Embryonic facial prominence (tissue), 1 donor: ENCODE results near the gene WDR90.

ENCODE experiments used
- DNase-seq: peaks from one replicate; pipeline ENCODE4 v3.0.0-alpha.2; 2016; ENCODE audit errors: extremely low spot score

The WDR90 gene

DNA sequence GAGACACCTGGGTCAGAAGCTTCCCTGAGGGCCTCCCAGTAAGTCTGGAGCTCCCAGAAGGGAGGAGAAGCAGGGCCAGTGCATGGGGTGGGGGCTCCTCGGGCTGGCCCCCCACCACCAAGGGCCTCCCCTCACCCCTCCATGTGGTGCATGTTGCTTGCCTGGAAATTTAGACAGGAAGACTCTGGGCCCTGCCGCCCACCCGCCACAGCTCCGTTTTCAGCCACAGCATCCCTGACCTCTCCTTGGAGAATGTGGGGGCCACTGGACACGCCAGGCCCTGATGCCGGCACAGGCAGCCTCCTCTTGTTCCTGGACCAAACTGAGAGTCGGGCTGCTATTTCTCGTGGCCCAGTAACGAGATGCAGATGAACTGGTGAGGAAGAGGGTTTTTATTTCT, 10.3 kb upstream of the WDR90 start:
- no peak for DNase-seq

DNA sequence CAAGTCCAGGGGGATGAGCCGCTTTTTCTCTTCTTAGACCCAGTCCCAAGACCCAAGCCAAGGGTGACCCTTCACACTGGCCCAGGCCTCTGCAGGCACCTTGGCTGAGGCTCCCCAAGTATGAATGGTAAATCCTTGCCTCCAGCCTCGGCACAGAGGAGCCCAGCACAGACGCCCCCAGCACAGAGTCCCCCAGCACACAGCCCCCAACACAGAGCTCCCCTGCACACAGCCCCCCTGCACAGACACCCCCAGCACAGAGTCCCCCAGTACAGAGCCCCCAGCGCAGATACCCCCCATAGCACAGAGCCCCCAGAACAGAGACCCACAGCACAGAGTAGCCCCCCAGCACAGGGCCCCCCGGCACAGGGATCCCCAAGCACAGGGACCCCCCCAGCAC, 8.6 kb upstream of the WDR90 start:
- no peak for DNase-seq

DNA sequence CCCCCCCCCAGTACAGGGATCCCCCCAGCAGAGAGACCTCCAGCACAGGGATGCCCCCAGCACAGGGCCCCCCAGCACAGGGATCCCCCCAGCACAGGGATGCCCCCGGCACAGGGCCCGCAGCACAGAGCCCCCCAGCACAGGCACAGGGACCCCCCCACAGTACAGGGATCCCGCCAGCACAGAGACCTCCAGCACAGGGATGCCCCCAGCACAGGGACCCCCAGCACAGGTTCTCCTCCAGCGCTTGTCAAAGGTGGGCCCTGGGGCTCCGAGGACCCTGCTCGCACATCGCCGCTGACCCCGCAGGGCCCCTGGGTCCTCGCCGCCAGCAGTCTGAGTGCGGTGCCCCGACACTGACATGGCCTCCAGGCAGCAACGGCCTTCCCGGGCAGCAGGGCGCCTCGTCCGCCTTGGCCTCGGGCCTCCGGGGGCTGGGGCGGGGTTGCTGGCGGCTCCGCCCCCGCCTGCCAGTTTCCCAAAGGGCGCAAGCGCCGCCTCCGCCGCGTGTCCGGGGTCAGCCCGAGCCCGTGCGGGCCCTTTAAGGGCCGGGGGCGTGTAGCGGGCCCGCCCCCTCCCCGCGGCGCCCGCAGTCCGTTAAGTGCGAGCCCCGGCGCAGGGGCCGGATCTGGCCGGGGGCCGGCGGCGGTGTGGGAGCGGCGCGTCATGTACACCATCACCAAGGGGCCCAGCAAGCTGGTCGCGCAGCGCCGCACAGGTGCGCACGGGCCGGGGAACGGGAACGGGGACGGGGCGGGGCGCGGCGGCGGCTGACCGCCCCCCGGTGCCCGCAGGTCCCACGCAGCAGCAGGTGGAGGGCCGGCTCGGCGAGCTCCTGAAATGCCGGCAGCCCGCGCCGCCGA, 7.6 kb upstream of the WDR90 start, which contains the start of gene MCRIP2:
Gene MCRIP2, plus strand, starts transcription at position 503 of the 863 bp plus-strand sequence. Its CDS starts 164 bp downstream, at position 667.
- DNase-seq, result no peak

DNA sequence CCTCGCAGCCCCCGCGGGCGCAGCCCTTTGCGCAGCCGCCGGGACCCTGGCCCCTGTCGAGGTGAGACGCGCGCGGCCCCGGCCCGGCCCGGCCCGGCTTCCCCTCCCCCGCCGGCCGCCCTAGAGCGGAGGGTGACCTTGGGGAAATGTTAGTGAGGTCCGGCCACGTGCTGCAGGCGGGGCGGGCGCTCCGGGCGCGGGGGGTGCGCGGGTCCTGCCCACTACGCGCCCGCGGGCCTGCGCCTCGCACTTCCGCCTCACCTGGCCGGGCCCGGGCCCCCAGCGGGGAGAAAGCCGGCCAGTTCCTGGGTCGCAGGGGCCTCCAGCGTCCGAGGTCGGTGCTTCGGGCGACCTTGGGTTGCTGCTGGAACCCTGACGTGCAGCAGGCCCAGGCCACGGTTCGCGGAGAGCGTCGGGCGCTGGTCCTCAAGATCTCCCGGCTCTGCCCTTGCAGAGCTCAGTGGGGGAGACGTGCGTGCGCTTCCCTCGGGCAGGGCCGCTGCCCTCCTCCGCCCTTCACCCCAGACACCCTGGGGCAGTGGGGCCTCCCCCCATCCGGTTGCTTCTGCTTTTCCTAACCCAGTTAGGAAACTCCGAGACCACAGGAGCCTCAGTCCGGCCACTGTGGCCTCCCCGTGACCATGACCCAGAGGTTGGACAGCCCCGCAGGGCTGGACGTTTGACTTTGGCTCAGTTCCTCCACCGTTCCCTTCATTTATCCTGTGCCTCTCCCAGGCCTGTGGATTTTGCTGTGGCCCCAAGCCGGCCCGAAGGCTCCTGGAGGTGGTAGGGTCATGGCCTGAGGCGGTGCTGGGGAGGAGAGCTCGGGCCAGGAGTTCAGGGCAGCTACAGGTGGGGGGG, 6.7 kb upstream of the WDR90 start:
- no peak for DNase-seq

DNA sequence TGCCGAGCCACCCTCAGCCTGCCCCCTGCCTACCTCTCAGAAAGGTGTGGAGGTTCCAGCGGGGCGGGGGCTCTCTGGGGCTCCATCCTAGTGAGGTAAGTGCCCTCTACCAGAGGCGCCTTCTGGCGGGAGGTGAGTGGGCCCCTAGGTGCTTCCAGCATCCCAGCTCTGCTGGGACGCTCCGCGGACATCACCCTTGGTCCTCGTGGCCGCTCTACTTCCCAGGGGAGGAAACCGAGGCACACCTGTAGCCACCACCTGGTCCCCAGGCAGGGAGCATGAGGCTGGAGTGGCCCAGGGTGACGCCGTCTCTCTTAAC, 6.2 kb upstream of the WDR90 start:
- no peak for DNase-seq

DNA sequence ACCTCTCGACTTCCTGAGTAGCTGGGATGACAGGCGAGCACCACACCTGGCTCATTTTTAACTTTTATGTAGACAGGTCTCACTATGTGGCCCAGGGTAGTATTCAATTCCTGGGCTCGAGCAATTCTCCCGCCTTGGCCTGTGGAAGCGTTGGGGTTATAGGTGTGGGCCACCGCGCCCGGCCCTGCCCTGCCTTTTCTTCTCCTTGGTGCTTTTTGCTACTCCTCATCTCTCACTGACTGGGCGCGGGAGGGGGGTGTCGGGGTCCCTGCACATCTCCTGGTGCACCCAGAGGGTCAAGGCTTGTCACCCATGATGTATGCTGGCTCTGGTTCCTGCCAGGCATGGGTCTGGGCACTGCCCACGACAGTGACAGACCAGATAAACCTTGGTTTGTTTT, 4.6 kb upstream of the WDR90 start:
- DNase-seq, result no peak

DNA sequence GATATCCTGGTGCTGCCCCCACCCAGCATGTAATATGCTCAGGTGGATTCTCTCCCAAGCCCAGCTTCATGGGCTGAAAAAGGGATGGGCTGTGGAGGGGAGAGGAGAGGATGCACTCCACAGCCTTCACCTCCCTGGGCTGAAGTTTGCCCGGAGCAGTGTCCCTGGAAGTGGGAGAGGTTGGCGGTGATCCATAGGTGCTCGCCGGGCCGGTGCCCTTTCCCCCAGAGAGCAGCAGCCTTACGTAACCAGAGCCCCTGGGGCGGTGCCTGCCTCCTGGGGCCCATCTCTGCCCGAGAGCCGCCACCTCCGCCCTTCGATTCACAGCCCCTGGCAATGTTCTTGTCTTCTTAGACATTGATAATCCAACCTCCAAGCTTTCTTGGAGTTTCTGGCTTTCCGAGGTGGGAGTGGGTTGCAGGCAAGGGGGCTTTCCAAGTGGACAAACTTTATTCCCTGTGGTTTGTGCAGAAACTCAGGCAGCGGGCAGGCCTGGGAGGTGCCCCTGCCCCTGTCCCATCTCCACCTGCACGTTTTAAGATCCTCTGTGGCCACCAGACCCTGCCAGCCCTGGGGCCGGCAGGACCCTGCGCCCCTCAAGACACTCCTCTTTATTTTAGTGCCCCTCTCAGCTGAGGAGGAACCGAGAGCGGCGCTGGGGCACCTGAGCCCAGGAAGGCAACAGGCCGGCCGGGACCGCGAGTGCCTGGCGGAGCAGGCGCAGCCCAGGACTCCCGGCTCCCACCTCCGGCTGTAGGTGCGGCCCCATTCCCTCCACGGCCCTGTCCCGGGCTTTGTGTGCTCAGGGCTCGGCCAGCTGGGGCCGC, 3.1 kb upstream of the WDR90 start:
- no peak for DNase-seq

DNA sequence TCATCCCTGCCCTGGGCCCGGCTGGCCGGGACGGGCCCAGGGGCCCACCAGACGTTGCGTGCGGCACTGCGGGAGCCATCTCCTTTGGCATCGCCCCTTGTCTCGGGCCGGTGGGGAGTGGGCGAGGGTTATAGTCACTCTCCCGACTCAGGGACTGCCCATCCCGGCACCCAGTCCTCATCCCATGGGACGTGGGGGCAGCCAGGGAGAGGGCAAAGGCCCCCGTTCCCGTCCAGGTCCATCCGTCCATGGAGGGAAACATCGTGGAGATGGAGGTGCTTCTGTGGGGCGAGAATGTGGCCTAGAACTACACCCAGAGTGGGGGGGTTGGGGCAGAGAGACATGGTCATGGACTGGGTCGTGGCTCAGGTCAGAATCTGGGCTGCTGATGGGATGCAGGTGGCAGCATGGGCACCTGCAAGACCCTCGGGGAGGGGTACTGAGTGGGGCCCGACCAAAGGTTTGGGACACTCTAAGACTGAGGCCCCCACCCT, 2.4 kb upstream of the WDR90 start:
- DNase-seq, result no peak

DNA sequence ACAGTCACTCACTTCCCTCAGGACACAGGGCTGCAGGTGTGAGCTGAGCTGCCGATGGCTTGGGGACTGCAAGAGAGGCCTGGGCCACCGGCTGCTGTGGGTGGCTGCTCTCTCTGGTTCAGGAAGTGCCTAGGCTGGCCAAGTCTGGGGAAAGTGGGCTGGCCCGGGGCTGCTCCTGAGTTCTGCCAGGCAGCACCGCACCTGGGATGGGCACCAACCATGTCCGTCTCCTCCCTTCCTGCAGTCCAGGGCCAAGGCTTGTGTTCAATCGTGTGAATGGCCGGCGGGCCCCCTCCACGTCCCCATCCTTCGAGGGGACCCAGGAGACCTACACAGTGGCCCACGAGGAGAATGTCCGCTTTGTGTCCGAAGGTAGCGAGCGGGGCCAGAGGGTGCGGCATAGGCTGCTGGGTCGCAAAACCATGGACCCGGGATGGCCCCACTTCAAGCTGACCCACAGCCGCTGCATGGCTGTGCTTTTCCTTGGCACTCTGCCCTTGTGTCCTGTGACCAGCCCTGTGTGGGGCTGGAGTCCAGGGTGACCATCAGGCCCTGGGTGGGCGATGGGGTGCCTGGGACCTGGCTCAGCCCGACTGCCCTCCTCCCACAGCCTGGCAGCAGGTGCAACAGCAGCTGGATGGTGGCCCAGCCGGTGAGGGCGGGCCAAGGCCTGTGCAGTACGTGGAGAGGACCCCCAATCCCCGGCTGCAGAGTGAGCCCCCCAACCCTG, 1.8 kb upstream of the WDR90 start:
- no peak for DNase-seq

DNA sequence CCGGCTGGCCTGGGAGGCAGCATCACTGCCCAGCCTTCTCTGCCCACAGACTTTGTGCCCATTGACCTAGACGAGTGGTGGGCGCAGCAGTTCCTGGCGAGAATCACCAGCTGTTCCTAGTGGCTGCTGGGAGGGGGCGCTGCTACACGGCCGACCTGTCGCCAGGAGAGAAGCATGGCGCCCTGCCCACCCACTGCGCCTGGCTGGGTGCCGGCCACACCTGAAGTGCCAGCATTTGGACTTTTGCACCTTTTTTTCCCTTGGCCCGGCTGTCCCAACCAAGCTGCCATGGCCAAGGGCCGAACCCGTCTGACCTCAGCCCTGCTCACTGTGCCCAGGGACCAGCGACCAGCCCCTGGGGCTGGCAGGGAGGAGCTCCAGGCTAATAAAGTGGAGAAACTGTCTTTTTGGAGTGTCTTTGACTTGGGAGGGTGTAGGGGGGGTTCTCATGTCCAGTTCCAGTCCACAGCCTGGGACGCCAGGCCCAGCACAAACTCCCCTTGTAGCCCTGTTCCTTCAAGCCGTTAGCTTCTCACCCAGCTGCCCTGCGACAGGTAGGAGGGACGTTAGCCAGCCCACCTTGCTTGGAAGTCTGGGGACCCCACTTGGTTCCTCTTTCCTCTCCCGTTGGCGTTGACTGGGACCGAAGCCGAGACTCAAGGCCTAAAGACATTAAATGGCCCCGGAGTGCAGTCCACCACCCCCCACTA, 939 bp upstream of the WDR90 start:
- no peak for DNase-seq

DNA sequence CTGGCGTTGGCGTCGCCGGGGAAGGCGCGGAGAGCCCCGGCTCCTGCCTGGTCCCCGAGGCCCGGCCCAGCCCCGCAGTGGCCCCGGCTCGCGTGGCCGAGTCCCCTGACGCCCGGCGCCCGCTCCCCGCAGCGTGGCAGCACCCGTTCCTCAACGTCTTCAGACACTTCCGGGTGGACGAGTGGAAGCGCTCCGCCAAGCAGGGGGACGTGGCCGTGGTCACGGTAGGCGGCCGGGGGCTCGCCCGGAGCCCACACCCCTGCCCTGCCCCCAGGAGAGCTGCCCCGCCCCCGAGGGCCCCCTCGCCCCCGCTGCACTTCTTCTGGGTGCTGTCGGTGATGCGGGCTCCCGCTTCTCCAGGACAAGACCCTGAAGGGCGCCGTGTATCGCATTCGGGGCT, 466 bp downstream of the WDR90 start:
- DNase-seq, result no peak

DNA sequence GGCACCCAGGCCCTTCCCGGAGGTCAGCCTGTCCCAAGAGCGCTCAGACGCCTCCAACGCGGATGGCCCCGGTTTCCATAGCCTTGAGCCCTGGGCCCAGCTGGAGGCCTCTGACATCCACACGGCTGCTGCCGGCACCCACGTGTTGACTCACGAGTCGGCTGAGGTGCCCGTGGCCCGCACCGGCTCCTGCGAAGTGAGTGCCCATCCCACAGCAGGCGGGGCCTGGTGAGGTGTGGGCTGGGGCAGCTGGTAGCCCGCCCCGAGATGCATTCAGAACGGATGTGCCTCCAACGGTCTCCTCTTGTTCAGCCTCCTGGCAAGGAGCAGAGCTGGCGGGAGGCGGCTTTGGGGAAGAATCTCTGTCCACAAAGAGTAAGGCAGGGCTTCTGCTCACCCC, 2.7 kb downstream of the WDR90 start:
- no peak for DNase-seq

DNA sequence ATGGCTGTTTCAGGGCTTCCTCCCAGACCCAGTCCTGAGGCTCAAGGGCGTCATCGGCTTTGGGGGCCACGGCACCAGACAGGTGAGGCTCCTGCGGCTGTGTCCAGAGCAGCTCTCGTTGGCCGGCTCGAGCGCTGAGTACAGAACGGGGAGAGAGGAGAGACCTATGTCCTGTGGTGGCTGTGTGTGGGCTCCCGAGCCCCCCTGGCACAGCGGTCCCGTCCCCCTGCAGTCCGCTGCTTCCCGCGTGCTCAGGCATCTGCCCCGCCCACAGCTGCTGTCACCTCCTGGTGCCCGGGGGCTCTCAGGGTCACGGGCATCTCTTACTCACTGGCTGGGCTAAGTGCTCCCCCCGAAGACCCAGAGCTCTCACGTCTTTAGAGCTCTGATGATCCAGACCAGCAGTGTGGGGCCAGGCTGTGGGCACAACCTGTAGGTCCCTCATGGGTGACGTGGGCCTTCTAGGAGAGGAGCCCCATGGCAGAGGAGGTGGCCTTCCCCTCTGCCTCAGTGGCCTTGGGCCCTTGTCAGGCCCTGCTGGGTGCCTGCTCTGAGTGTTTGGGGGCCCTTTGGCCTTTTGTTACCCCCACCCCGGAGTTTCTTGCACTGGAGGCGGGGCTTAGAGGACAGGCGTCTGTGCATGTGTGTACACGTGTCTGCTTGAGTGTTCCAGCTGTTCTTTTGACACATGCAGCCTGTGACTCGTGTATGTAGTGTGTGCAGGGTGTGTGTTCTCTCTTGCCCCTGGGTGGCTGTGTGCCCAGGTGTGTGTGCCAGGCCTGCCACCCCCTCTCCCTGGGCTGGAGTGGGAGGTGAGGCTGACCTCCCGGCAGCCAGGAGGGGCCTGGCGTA, 3.5 kb downstream of the WDR90 start:
- DNase-seq, result no peak

DNA sequence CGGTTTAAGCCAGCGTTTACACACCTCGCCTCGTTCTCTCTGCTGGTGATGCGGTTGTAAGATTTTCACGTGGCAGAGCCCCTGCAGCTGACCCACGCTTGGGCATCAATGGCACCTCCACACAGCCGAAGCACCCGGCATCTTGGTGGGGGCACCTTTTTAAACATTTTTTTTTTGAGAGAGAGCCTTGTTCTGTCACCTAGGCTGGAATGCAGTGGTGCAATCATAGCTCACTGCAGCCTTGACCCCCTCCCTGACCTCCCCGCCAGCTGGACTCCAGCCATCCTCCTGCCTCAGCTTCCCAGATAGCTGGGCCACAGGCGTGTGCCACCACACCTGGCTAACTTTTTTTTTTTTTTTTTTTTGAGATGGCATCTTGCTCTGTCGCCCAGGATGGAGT, 4.9 kb downstream of the WDR90 start:
- DNase-seq, result no peak

DNA sequence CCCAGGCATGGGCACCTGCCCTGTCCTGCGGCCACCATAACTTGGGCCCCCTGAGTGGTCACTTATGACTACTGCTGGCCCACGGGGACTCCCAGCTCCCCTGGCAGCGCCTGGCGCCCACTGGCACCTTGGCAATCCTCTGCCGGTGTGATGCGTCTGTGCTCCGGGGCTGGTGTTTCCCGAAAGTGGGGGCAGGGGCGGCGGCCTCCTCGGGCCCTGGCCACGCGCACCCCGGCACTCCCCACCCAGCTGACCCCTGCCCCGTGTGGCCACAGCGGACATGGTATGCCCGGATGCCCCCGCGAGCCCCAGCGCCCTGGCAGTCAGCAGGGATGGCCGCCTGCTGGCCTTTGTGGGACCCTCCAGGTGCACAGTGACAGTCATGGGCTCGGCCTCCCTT, 8.3 kb downstream of the WDR90 start:
- no peak for DNase-seq

DNA sequence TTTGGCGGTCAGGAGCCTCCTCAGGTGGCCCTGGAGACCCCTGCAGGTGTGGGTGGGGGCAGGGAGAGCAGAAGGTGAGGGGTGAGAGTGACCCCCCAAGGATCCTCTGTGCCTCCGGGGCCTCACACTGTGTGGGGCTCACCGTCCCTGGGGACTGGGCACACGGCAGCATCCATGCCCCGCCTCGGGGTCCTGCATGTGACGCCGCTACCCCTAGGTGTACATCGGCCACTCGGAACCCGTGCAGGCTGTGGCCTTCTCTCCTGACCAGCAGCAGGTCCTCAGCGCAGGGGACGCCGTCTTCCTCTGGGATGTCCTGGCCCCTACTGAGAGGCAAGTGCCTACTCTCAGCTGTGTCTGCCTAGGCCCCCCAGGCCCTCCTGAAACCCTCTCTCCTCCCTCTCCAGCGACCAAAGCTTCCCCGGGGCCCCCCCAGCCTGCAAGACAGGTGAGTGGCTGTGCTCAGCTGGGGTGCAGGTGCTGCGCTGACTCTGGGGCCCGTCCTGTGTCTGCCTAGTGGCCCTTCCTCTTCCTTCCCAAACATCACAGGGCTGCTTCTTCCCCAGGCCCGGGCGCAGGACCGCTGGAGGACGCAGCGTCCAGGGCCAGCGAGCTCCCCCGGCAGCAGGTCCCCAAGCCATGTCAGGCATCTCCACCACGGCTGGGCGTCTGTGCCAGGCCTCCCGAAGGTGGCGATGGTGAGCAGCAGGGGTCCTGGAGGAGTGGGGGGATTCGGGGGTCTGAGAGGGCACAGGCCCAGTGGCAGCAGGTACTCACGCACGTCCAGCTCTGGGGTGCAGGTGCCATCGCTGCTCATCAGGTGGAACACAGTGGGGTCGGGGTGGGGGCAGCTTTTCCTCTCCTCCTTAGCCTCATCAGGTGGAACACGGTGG, 9.8 kb downstream of the WDR90 start:
- no peak for DNase-seq

DNA sequence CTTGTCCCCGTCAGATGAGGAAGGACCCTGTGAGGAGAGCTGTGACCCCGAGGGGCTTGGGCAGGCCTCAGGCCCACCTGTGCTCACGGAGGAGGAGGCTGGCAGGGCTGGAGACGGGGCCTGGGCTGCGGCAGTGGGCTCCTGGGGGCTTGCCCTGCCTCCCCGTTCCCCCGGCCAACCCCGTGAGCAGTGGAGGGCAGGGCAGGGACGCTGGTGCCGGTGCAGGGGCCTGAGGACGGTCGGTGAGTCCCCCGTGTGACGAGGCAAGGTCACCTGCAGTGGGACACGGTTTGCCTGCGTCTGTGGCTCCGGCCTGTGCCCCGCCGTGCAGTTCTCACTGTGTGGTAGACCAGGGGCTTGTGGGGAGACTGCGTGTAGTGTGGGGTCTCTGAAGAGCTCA, 10.5 kb downstream of the WDR90 start:
- no peak for DNase-seq

DNA sequence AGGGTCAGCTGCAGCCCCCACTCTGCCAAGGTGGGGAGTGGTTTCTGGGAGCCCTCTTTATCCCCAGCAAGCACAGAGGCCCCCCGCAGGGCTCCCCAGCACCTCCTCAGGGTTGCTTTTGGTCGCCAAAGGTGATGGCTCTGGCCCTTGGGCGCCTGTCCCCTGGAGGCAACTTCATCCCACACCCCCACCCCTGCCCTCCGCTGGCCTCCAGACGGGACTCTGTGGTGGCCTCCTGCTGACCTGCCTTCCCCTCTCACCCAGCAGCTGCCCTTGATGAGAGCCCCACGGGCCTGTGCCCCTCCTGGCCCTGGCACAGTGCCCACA, 10.9 kb downstream of the WDR90 start:
- no peak for DNase-seq
